ENCODE measurements around the gene MRPL32.

The MRPL32 gene

DNA sequence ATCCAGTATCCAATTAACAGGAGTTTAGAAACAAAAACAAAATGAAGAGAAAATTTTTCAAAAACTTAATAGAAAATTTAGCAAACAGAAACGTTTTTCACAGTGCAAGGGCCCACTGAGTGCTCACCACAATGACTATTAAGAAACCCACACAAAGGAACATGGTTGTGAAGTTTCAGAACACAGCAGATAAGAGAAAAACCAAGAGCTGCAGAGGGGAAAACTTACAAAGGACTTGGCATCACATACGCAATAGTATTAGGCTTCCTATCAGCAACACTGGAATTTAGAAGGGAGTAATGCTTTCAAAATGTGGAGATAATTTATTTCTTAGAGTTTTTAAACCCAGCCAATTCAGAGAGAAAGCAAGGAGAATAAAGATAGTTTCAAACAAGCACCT, 18.6 kb upstream of the MRPL32 start:
- TF ChIP-seq, protein P1, sequence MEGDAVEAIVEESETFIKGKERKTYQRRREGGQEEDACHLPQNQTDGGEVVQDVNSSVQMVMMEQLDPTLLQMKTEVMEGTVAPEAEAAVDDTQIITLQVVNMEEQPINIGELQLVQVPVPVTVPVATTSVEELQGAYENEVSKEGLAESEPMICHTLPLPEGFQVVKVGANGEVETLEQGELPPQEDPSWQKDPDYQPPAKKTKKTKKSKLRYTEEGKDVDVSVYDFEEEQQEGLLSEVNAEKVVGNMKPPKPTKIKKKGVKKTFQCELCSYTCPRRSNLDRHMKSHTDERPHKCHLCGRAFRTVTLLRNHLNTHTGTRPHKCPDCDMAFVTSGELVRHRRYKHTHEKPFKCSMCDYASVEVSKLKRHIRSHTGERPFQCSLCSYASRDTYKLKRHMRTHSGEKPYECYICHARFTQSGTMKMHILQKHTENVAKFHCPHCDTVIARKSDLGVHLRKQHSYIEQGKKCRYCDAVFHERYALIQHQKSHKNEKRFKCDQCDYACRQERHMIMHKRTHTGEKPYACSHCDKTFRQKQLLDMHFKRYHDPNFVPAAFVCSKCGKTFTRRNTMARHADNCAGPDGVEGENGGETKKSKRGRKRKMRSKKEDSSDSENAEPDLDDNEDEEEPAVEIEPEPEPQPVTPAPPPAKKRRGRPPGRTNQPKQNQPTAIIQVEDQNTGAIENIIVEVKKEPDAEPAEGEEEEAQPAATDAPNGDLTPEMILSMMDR (IDR thresholded peaks at IDR 0.05; ENCODE audit: low read depth, low read length), result no peak
- DNase-seq (ENCODE audit: low read depth in 2 of 2), result peak; percentile 54 to 94
- no peak overlapping the region for H3K4me3 ChIP-seq (replicated peaks in 1 of 2; ENCODE audit: low read depth in 2 of 2, low read length in 2 of 2)

DNA sequence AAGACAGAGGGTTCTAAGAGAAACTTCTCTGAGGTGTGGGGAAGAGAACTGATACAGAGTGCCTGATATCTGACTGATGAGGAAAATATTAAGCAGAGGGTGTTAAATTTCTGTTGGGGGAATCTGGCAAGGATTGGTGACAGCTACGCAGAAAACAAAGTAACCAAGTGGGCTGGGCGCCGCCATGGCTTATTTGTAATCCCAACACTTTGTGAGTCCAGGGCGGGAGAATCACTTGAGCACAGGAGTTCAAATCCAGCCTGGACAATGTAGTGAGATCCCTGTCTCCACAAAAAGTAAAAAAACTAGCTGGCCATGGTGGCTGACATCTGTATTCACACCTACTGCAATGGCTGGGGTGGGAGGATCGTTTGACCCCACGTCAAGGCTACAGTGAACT, 18.2 kb upstream of the MRPL32 start:
- TF ChIP-seq, protein P1 (IDR thresholded peaks at IDR 0.05; ENCODE audit: low read depth, low read length), result no peak
- DNase-seq (ENCODE audit: low read depth in 2 of 2), result peak in 1 of 2 donors; percentile 60
- H3K4me3 ChIP-seq (replicated peaks in 1 of 2; ENCODE audit: low read depth in 2 of 2, low read length in 2 of 2), result no peak overlapping the region

DNA sequence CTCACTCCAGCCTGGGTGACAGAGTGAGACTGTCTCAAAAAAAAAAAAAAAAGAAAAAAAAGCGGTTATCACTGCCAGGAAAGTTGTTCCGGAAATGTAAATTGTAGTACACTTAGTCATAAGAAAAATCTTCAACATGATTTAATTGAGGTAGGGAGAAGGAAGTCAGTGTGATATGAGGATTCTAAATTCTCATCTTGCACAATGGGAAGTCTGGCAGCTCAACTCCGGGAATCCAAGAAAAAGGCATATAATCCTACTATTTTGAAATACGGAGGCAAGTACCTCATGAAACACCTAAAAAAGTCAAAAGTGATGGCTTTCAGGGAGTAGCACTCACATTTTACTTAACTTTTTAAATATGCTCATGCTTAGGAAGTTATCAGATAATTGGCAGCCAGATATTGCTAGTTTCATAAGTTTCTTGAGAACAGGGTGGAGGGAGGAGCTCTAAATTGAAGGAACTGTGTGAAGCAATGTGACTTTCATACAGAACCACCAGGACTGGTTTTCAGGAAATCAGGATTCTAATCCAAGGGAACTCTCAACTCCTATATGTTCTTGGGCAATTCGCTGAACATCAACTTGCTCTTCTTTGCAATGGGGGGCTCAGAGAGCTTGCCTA, 17.6 kb upstream of the MRPL32 start:
- H3K4me3 ChIP-seq (replicated peaks in 1 of 2; ENCODE audit: low read depth in 2 of 2, low read length in 2 of 2), result no peak overlapping the region
- TF ChIP-seq, protein P1 (IDR thresholded peaks at IDR 0.05; ENCODE audit: low read depth, low read length), result no peak
- peak; percentile 76 to 92 for DNase-seq (ENCODE audit: low read depth in 2 of 2)

DNA sequence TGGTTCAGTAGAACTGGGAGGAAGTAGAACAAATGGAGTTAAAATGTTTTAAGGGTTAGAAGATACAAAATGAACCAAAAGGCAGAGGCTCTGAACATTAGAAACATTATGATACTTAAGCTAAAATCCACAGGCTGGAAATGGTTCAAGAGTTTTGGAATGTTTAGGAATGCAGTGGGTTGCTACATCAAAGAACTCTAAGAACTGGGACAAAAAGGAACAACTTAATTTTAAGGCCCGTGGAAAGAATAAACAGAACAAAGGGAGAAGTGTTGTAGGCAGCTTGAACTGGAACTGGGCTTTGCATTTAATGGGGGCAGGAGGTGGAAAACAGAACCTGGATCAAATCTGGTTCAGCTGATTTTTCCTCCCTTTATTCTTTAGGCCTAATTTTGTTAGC, 16.8 kb upstream of the MRPL32 start:
- no peak overlapping the region for H3K4me3 ChIP-seq (replicated peaks in 1 of 2; ENCODE audit: low read depth in 2 of 2, low read length in 2 of 2)
- TF ChIP-seq, protein P1 (IDR thresholded peaks at IDR 0.05; ENCODE audit: low read depth, low read length), result no peak
- peak; percentile 36 to 76 for DNase-seq (ENCODE audit: low read depth in 2 of 2)

DNA sequence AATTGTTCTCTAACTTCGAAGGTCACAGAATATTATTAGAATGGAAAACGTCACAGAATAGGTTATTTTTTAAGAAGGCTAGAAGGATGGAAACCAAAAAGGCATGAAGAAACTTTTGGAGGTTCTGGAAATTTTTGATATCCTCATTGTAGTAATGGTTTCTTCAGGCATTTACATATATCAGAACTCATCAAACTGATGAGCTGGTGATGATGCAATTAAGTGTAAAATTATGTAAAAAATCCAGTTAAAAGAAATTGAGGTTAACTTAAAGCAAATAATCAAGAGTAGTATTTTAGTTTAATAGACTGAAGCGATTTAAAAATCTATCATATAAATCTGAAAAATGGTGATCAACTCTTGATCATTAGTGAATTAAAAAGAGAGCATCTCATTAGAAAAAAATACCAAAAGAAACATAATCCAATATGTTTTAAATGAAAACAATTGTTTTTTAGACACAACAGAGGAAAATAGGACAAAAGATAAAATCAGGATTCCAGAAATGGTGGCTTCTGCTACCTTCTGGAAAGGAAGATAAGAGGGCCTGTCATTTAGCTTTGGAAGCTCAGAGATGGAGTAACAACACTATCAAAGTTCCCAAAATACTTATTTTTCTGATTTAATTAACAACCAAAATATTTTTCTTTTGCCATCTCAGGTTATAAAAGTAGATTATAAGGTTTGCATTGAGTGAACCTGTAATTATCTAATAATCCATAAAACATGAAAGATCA, 10.0 kb upstream of the MRPL32 start:
- DNase-seq (ENCODE audit: low read depth in 2 of 2), result no peak
- no peak overlapping the region for H3K4me3 ChIP-seq (replicated peaks in 1 of 2; ENCODE audit: low read depth in 2 of 2, low read length in 2 of 2)
- TF ChIP-seq, protein P1 (IDR thresholded peaks at IDR 0.05; ENCODE audit: low read depth, low read length), result no peak

DNA sequence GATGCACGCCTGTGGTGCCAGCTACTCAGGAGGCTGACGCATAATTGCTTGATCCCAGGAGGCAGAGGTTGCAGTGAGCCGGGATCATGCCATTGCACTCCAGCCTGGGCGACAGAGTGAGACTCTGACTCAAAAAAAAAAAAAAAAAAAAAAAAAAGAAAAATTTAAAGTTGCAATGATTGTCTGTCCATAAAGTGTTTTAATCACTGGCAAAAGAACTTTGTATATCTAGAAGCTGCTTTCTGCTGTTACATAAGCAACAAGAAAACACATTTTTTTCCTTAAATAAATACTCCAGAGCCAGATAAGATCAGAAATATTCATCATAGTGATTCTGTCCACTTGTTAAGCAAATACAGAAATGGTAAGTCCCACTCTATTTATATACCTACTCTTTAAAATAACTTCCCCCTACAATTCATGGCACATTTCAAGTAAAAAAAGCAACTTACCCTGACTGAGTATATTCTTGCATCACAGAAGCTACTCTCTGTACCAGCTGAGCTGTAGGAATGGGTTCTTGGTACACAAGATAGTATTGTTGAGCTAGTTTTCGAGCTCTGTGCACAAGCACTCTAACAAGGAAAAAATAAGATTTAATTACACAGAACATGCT, 7.8 kb upstream of the MRPL32 start:
- TF ChIP-seq, protein P1 (IDR thresholded peaks at IDR 0.05; ENCODE audit: low read depth, low read length), result no peak
- no peak overlapping the region for H3K4me3 ChIP-seq (replicated peaks in 1 of 2; ENCODE audit: low read depth in 2 of 2, low read length in 2 of 2)
- no peak for DNase-seq (ENCODE audit: low read depth in 2 of 2)

Data from cardiac fibroblast (primary cell).